ENCODE data around the gene GOLGA3.

GOLGA3 gene

DNA sequence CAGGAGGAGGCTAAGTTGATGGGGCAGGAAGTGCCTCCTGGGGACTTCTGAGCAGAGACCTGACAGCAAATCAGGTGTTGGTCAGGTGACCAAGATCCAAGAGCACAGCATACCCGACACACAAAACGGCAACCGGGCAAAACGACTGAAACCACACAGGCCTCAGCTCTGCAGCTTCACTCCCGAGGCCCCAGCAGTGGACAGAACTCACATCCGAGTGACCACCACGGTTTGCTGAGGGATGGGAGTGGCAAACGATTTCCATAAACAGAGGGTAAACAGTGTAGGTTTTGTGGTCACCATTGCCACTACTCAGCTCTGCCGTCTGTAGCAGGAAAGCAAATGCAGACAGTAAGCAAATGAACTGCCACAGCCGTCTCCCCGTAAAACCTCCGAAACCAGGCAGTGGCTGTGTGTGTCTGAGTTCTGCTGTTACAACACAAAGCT is 44.3 kb upstream of the GOLGA3 start:
- no peaks in the 10 kb centered on the region for H3K4me1 ChIP-seq (ENCODE audit: low read length)
- H4K20me1 ChIP-seq (ENCODE audit: insufficient read depth, low read length): no peaks in the 10 kb centered on the region
- no peak overlapping the region for H2AFZ ChIP-seq (ENCODE audit: low read depth, low read length)
- no peaks in the 10 kb centered on the region for H3K27me3 ChIP-seq (ENCODE audit: low read depth, low read length)
- H3K4me3 ChIP-seq (ENCODE audit: low read length): no peak overlapping the region
- TF ChIP-seq CTCF (IDR thresholded peaks at IDR 0.05; ENCODE audit: low read depth, low read length): no peak
- TF ChIP-seq EZH2phosphoT487 (IDR thresholded peaks at IDR 0.05; ENCODE audit: low read depth): no peak
- no peak overlapping the region for H3K9ac ChIP-seq (ENCODE audit: low read length)
- no peaks in the 10 kb centered on the region for H3K9me3 ChIP-seq (ENCODE audit: insufficient read depth, low read length)
- H3K27ac ChIP-seq (ENCODE audit: low read length): no peak overlapping the region
- H3K4me2 ChIP-seq (ENCODE audit: low read length): no peak overlapping the region
- H3K36me3 ChIP-seq (replicated peaks; ENCODE audit: low read depth, low read length): no peaks in the 10 kb centered on the region
- no peaks in the 10 kb centered on the region for H3K79me2 ChIP-seq (ENCODE audit: low read length)

DNA sequence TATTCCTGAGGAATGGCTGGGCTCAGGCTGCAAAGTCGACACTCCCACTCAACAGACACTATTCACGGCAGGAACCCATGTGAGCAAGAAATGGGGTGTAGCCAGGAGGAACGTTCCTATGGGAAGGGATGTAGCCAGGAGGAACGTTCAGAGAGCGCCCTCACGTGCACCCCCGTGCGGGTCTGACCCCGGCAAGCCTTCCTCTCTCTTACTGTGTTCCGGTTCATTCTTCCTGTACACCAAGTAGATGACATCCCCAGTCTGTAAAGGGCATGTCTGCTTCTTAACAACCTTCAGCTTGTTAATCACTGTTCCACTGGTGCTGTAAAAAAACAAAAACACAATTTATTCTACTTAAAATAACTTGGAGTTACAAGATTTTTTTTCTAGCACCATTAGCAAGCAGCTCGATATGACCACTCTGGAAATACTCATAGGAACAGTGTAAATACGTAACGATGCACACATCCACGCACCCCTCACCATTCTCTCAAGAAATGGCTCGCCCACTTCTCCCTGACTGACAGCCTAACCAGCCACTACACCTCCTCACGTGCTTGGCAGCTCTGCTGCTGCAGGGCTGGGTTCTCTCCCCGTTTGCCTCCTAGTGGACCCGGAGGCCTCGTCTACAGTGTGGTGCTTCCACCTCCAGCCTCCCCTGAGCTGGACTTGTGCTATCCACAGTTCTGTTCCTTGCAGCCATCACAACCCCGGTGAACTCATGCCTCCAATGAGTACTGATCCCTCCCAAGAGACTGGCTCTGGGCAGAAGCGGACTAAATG is 43.6 kb upstream of the GOLGA3 start:
- Histone ChIP-seq H3K9ac (ENCODE audit: low read length) (no peak overlapping the region), H3K4me1 (ENCODE audit: low read length) (no peaks in the 10 kb centered on the region), H3K4me3 (ENCODE audit: low read length) (no peak overlapping the region), H3K27me3 (ENCODE audit: low read depth, low read length) (no peaks in the 10 kb centered on the region), H3K9me3 (ENCODE audit: insufficient read depth, low read length) (no peaks in the 10 kb centered on the region), H2AFZ (ENCODE audit: low read depth, low read length) (no peak overlapping the region), H3K4me2 (ENCODE audit: low read length) (no peak overlapping the region), H3K79me2 (ENCODE audit: low read length) (no peaks in the 10 kb centered on the region), H4K20me1 (ENCODE audit: insufficient read depth, low read length) (no peaks in the 10 kb centered on the region), H3K36me3 (replicated peaks; ENCODE audit: low read depth, low read length) (no peaks in the 10 kb centered on the region), H3K27ac (ENCODE audit: low read length) (no peak overlapping the region)
- TF ChIP-seq CTCF (IDR thresholded peaks at IDR 0.05; ENCODE audit: low read depth, low read length) (no peak), EZH2phosphoT487 (IDR thresholded peaks at IDR 0.05; ENCODE audit: low read depth) (no peak)

- no peak overlapping the region for H3K4me2 ChIP-seq (ENCODE audit: low read length)
- no peak overlapping the region for H3K9ac ChIP-seq (ENCODE audit: low read length)
- no peak overlapping the region for H3K4me3 ChIP-seq (ENCODE audit: low read length)
- H3K27ac ChIP-seq (ENCODE audit: low read length): no peak overlapping the region
- H3K27me3 ChIP-seq (ENCODE audit: low read depth, low read length): no peaks in the 10 kb centered on the region
- TF ChIP-seq EZH2phosphoT487 (IDR thresholded peaks at IDR 0.05; ENCODE audit: low read depth) (no peak), CTCF (IDR thresholded peaks at IDR 0.05; ENCODE audit: low read depth, low read length) (no peak)
- H3K36me3 ChIP-seq (replicated peaks; ENCODE audit: low read depth, low read length): no peaks in the 10 kb centered on the region
- H3K9me3 ChIP-seq (ENCODE audit: insufficient read depth, low read length): no peaks in the 10 kb centered on the region
- H2AFZ ChIP-seq (ENCODE audit: low read depth, low read length): no peak overlapping the region
- no peaks in the 10 kb centered on the region for H3K4me1 ChIP-seq (ENCODE audit: low read length)
- no peaks in the 10 kb centered on the region for H3K79me2 ChIP-seq (ENCODE audit: low read length)
- H4K20me1 ChIP-seq (ENCODE audit: insufficient read depth, low read length): no peaks in the 10 kb centered on the region
These were observed 40.9 kb upstream of the GOLGA3 start for GRCh38 chr12:132869551-132869950.

GRCh38 chr12:132866251-132866828 is 37.7 kb upstream of the GOLGA3 start:
- no peak overlapping the region for H3K9ac ChIP-seq (ENCODE audit: low read length)
- no peaks in the 10 kb centered on the region for H3K9me3 ChIP-seq (ENCODE audit: insufficient read depth, low read length)
- H4K20me1 ChIP-seq (ENCODE audit: insufficient read depth, low read length): no peaks in the 10 kb centered on the region
- H3K4me2 ChIP-seq (ENCODE audit: low read length): no peak overlapping the region
- H3K27me3 ChIP-seq (ENCODE audit: low read depth, low read length): no peaks in the 10 kb centered on the region
- no peak overlapping the region for H3K4me3 ChIP-seq (ENCODE audit: low read length)
- H2AFZ ChIP-seq (ENCODE audit: low read depth, low read length): no peak overlapping the region
- no peaks in the 10 kb centered on the region for H3K36me3 ChIP-seq (replicated peaks; ENCODE audit: low read depth, low read length)
- TF ChIP-seq CTCF (IDR thresholded peaks at IDR 0.05; ENCODE audit: low read depth, low read length): no peak
- no peaks in the 10 kb centered on the region for H3K79me2 ChIP-seq (ENCODE audit: low read length)
- H3K27ac ChIP-seq (ENCODE audit: low read length): no peak overlapping the region
- H3K4me1 ChIP-seq (ENCODE audit: low read length): no peaks in the 10 kb centered on the region

All from OCI-LY3 (cell line).